Natural killer cell treated with Interleukin-12 subunit alpha and Interleukin-12 subunit beta and Interleukin-15 and Interleukin-18, amount 100 ng/mL, for 72 hours (primary cell): ENCODE measurements around the gene SPNS3. TPM values are rescaled to one million over a fixed set of nuclear protein-coding genes. Genes with fewer than 3 reads are reported as not detected.

Experiments
- ATAC-seq, 2 donors: fragments of 150-1000 bp; cut with Tn5 transposase in 1 of 2; sonication (Bioruptor Pico), chemical (Tn5 transposase) in 1 of 2; 2 replicates each; pipeline ENCODE4 v1.10.0; 2021
- DNase-seq: peaks from one replicate; pipeline ENCODE4 v3.0.0; 2022; ENCODE audit warnings: low spot score
- H3K27ac Mint-ChIP-seq, 2 donors: 1 replicate in 1 of 2; 2 replicates in 1 of 2; pipeline ENCODE4 v1.8.0; 2022; ENCODE audit warnings: mixed read lengths in 2 of 2, mild to moderate bottlenecking in 1 of 2, moderate library complexity in 1 of 2
- H3K27me3 Mint-ChIP-seq, 2 donors: 1 replicate in 1 of 2; 2 replicates in 1 of 2; pipeline ENCODE4 v1.8.0; 2022; ENCODE audit warnings: mixed read lengths in 2 of 2
- H3K36me3 Mint-ChIP-seq: one replicate; pipeline ENCODE4 v1.8.0; 2022; ENCODE audit warnings: mixed read lengths
- H3K4me1 Mint-ChIP-seq, 2 donors: 1 replicate in 1 of 2; 2 replicates in 1 of 2; pipeline ENCODE4 v1.8.0; 2022; ENCODE audit warnings: low read depth in 2 of 2, mixed read lengths in 2 of 2, mild to moderate bottlenecking in 1 of 2
- H3K4me3 Mint-ChIP-seq: one replicate; pipeline ENCODE4 v1.8.0; 2022; ENCODE audit warnings: mixed read lengths
- H3K9me3 Mint-ChIP-seq: 2 replicates; pipeline ENCODE4 v1.8.0; 2022; ENCODE audit warnings: mixed read lengths
- total RNA-seq, 2 donors: library from RNA; stranded (reverse); gene quantifications; one replicate each; pipeline ENCODE4 v1.2.3, GENCODE V29; 2022

The SPNS3 gene
- total RNA-seq, 2 donors from 2014 or later = 1.1 to 1.9 TPM

DNA sequence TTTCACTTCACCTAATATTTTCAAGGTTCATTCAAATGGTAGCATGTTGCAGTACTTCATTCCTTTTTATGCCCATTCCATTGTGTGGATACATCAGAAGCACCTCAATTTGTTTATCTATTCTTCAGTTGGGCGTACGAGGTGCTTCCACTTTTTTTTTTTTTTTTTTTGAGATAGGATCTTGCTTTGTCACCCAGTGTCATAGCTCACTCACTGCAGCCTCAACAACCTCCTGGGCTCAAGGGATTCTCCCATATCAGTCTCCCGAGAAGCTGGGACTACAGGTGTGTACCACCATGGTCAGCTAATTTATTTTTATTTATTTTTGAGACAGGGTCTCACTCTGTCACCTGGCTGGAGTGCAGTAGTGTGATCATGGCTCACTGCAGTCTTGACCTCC lies 22.5 kb upstream of the SPNS3 start:
- no peak overlapping the region for H3K4me3 Mint-ChIP-seq
- no peaks in the 10 kb centered on the region for H3K9me3 Mint-ChIP-seq
- no peak overlapping the region for H3K27ac Mint-ChIP-seq
- no peaks in the 10 kb centered on the region for H3K36me3 Mint-ChIP-seq
- peaks cover 4 to 6% of the 10 kb centered on the region in 2 donors for H3K4me1 Mint-ChIP-seq
- H3K27me3 Mint-ChIP-seq = peaks cover 0 to 2% of the 10 kb centered on the region in 2 donors
- ATAC-seq (no peak), DNase-seq (no peak)

DNA sequence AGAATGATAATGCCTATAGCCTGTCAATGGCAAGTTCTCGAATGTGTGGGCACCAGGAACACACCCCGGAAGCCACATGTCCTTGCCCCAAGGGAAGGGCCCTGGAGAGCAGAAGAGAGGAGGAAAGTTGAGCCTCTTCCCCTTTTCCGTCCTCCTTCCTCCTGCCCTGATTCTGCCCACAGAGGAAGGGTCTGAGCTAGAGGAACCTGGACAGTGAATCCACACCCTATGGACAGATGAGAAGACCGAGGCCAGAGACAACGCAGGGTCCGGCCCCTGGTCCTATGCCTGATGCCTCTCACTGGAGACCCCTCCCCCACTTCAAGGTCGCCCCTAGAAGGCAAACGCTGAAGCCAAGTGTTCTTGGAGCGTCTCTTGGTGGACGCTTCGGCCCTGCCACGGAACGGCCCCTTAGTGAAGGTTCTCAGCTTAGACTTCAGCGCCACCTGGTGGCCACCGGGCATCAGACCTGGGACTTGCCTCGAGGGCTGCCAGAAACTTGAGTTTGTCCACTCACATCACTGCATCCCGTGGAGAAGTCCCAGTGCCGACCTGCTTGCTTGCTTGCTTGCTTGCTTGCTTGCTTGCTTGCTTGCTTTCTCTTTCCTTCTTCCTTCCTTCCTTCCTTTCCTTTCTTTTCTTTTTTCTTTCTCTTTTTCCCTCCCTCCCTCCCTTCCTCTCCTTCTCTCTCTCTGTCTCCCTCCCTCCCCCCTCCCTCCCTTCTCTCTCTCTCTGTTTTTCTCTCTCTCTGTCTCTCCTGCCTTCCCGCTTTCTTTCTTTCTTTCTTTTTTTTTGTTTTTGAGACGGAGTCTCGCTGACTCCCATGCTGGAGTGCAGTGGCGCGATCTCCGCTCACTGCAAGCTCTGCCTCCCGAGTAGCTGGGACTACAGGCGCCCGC lies 20.6 kb upstream of the SPNS3 start:
- H3K36me3 Mint-ChIP-seq = no peaks in the 10 kb centered on the region
- no peak overlapping the region for H3K27ac Mint-ChIP-seq
- peaks cover 4 to 6% of the 10 kb centered on the region in 2 donors for H3K4me1 Mint-ChIP-seq
- no peaks in the 10 kb centered on the region for H3K9me3 Mint-ChIP-seq
- DNase-seq (peak; percentile 91), ATAC-seq (peak; percentile 88 to 93)
- H3K4me3 Mint-ChIP-seq = peak overlapping the region; percentile 34
- H3K27me3 Mint-ChIP-seq = peaks cover 0 to 2% of the 10 kb centered on the region in 2 donors

GRCh38 chr17:4417129-4417667 lies 16.5 kb upstream of the SPNS3 start:
- no peaks in the 10 kb centered on the region for H3K9me3 Mint-ChIP-seq
- DNase-seq (no peak), ATAC-seq (no peak)
- H3K27ac Mint-ChIP-seq = no peak overlapping the region
- H3K36me3 Mint-ChIP-seq = no peaks in the 10 kb centered on the region
- peaks cover 4 to 8% of the 10 kb centered on the region in 2 donors for H3K4me1 Mint-ChIP-seq
- no peak overlapping the region for H3K4me3 Mint-ChIP-seq
- peaks cover 0 to 2% of the 10 kb centered on the region in 2 donors for H3K27me3 Mint-ChIP-seq

DNA sequence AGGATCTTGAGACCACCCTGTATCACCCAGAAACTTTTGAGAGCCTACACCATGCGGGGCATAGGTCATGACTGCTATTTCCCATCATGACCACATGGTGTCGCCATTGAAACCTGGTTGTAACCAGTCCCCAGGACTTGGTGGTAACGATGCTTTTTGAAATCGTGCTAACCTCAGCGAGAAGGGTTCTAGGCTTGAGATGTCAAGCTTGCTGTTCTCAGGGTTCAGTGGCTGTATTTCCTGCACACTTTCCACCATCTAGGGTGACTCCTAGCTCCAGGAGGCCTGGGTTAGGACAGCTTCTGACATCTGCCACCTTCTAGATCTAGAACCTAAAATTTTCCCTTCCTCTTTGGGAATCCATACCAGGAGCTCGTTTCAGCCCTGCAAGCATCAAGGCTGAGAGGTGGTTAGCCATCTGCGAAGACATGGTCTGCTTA lies 13.0 kb upstream of the SPNS3 start:
- H3K27ac Mint-ChIP-seq = no peak overlapping the region
- DNase-seq (no peak), ATAC-seq (peak; percentile 84 to 91)
- no peaks in the 10 kb centered on the region for H3K36me3 Mint-ChIP-seq
- no peak overlapping the region for H3K4me3 Mint-ChIP-seq
- no peaks in the 10 kb centered on the region for H3K9me3 Mint-ChIP-seq
- H3K4me1 Mint-ChIP-seq = peaks cover 0 to 2% of the 10 kb centered on the region in 2 donors
- peaks cover 0 to 3% of the 10 kb centered on the region in 2 donors for H3K27me3 Mint-ChIP-seq

DNA sequence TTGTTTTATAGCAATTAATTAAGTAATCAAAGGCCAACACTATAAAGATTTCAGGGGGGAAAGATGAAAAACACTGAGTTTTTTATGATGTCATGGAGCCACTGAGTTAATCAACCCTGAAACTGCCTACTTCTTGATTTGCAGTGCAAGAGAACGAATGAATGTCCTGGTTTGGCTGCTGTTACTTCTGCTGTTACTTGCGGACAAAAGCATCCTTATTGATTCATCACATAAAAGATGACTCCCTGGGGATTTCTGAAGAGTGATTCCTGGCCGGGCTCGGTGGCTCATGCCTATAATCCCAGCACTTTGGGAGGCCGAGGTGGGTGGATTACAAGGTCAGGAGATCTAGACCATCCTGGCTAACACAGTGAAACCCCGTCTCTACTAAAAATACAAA lies 10.9 kb upstream of the SPNS3 start:
- H3K4me1 Mint-ChIP-seq = peaks cover 0 to 2% of the 10 kb centered on the region in 2 donors
- H3K36me3 Mint-ChIP-seq = no peaks in the 10 kb centered on the region
- no peak for ATAC-seq
- no peak overlapping the region for H3K27ac Mint-ChIP-seq
- H3K4me3 Mint-ChIP-seq = no peak overlapping the region
- H3K27me3 Mint-ChIP-seq = peaks cover 0 to 3% of the 10 kb centered on the region in 2 donors
- H3K9me3 Mint-ChIP-seq = no peaks in the 10 kb centered on the region
- no peak for DNase-seq

GRCh38 chr17:4425398-4425797 lies 8.3 kb upstream of the SPNS3 start:
- no peaks in the 10 kb centered on the region for H3K9me3 Mint-ChIP-seq
- no peak for ATAC-seq

DNA sequence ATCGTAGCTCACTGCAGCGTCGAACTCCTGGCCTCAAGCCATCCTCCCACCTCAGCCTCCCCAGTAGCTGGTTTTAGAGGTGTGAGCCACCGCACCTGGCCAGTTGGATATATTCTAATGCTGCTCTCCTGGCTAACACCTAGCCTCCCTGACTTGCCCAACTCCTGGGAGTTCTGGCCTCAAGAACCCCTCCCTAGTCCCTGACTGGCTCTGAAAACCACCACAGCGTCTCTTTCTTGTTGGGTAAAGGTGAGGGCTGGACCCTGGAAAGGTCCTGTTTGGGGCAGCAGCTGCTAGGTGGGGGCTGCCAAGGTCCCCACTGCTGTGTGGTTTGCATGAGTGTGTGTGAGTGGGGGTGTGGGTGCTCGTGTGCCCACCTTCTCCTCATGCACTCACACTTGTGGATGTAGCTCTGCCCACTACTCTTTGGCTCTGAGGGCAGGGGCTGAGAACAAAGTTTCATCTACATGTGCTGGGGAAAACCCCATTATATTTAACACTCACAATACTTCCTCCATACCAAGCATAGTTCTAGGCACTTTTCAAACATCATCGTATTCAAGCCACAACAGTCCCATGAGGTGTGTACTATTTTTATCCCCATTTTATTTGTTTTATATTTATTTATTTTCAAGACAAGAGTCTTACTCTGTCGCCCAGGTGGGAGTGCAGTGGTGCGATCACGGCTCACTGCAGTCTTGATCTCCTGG lies 7.1 kb upstream of the SPNS3 start:
- H3K27ac Mint-ChIP-seq = no peak overlapping the region
- H3K4me1 Mint-ChIP-seq = no peaks in the 10 kb centered on the region
- ATAC-seq (no peak), DNase-seq (peak; percentile 39)
- peaks cover 8 to 14% of the 10 kb centered on the region in 2 donors for H3K27me3 Mint-ChIP-seq
- H3K4me3 Mint-ChIP-seq = no peak overlapping the region
- no peaks in the 10 kb centered on the region for H3K36me3 Mint-ChIP-seq
- no peaks in the 10 kb centered on the region for H3K9me3 Mint-ChIP-seq

More at GRCh38 chr17:4425398-4425797, 8.3 kb upstream of the SPNS3 start:
- H3K4me1 Mint-ChIP-seq = peaks cover 0 to 2% of the 10 kb centered on the region in 2 donors
- no peak for DNase-seq
- no peak overlapping the region for H3K4me3 Mint-ChIP-seq
- H3K27ac Mint-ChIP-seq = no peak overlapping the region
- no peaks in the 10 kb centered on the region for H3K36me3 Mint-ChIP-seq
- H3K27me3 Mint-ChIP-seq = peaks cover 7 to 8% of the 10 kb centered on the region in 2 donors

- ATAC-seq = no peak
- H3K4me1 Mint-ChIP-seq = no peaks in the 10 kb centered on the region
- peaks cover 8 to 14% of the 10 kb centered on the region in 2 donors for H3K27me3 Mint-ChIP-seq
- no peaks in the 10 kb centered on the region for H3K36me3 Mint-ChIP-seq
- peak; percentile 15 for DNase-seq
- no peak overlapping the region for H3K27ac Mint-ChIP-seq
- H3K9me3 Mint-ChIP-seq = no peaks in the 10 kb centered on the region
- H3K4me3 Mint-ChIP-seq = no peak overlapping the region
Observed at GRCh38 chr17:4427505-4427904, 6.2 kb upstream of the SPNS3 start.

- H3K4me3 Mint-ChIP-seq = no peak overlapping the region
- peaks cover 37 to 40% of the 10 kb centered on the region in 2 donors for H3K27me3 Mint-ChIP-seq
- H3K27ac Mint-ChIP-seq = peak overlapping the region in 1 of 2 donors; percentile 28
- H3K36me3 Mint-ChIP-seq = no peaks in the 10 kb centered on the region
- DNase-seq = no peak
- no peak for ATAC-seq
- peaks cover 18 to 27% of the 10 kb centered on the region in 2 donors for H3K4me1 Mint-ChIP-seq
- no peaks in the 10 kb centered on the region for H3K9me3 Mint-ChIP-seq
Observed at GRCh38 chr17:4436381-4436780, 2.6 kb downstream of the SPNS3 start.

DNA sequence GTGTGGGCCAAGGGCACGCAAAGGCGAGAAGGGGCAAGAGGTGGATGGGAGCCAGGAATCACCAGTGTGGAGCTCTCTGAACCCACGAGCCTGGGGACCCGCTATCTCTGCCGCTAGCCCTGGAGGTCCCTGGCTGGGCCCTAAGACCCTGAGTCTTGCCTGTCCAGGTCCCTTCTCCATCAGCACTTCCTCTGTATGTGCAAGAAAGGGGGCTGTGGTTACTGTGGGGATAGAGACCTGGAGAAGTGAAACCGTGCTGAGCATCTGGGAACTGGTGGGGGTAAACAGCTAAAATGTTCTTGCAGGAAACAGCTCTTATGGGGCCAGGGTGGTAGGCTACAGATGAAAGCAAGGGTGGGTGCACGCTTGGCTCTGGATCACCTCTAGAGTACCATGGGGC lies 3.1 kb downstream of the SPNS3 start:
- no peak for DNase-seq
- no peaks in the 10 kb centered on the region for H3K9me3 Mint-ChIP-seq
- no peak overlapping the region for H3K4me3 Mint-ChIP-seq
- peaks cover 38 to 44% of the 10 kb centered on the region in 2 donors for H3K27me3 Mint-ChIP-seq
- no peak for ATAC-seq
- peaks cover 22 to 32% of the 10 kb centered on the region in 2 donors for H3K4me1 Mint-ChIP-seq
- H3K36me3 Mint-ChIP-seq = no peaks in the 10 kb centered on the region
- H3K27ac Mint-ChIP-seq = peak overlapping the region in 1 of 2 donors; percentile 28

DNA sequence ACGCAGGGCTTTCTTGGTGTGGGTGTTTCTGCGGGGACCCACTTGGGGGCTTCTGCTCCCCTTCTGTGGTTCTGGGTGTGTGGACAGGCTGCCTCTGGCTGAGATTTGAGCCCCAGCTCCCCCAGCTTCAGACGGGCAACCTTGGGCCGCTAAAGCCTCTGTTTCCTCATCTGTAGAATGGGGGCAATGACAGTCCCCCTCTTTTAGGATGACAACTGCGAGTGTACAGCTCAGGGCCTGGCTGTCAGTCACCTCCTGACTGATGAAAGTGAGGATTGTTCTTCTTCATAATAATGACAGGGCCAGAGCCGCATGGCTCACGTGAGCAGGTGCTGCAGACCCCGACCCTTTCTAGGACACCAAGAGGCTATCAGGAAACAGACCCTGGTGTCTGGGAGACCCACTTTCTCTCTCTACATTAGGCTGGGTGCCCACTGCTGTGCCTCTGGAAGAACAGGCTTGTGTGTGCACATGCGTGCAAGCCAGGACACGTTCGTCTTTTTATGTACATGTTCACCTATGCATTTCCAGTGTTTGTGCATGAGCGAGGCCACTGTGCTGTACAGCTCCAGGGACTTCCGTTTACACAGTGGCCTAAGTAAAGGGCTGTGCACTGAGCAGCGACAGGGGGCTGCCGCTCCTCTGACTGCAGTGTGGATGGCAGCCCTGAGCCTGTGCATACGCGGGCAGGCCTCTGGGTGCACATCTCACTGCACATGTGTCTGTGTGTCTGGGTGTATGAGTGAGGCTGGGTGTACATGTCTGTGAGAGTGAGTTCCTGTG lies 4.6 kb downstream of the SPNS3 start:
- H3K27ac Mint-ChIP-seq = no peak overlapping the region
- H3K4me3 Mint-ChIP-seq = no peak overlapping the region
- ATAC-seq = no peak
- H3K9me3 Mint-ChIP-seq = no peaks in the 10 kb centered on the region
- peaks cover 20 to 29% of the 10 kb centered on the region in 2 donors for H3K4me1 Mint-ChIP-seq
- no peak for DNase-seq
- H3K27me3 Mint-ChIP-seq = peaks cover 39 to 49% of the 10 kb centered on the region in 2 donors
- no peaks in the 10 kb centered on the region for H3K36me3 Mint-ChIP-seq

GRCh38 chr17:4440021-4440420 lies 6.3 kb downstream of the SPNS3 start:
- DNase-seq (no peak), ATAC-seq (peak in 1 of 2 donors; percentile 54)
- H3K27me3 Mint-ChIP-seq = peaks cover 38 to 45% of the 10 kb centered on the region in 2 donors
- peaks cover 23 to 24% of the 10 kb centered on the region in 2 donors for H3K4me1 Mint-ChIP-seq
- H3K27ac Mint-ChIP-seq = no peak overlapping the region
- H3K36me3 Mint-ChIP-seq = no peaks in the 10 kb centered on the region
- H3K9me3 Mint-ChIP-seq = no peaks in the 10 kb centered on the region
- no peak overlapping the region for H3K4me3 Mint-ChIP-seq
